Measurements from ENCODE around the gene FGD2. TPM values are rescaled to one million over a fixed set of nuclear protein-coding genes. Genes with fewer than 3 reads are reported as not detected.

FGD2 gene
- total and polyA plus RNA-seq, 9 of the 15 experiments (the other 6 are each of a cell fraction or from before 2014, with no cell fraction given), result 0.09 TPM; not detected in 8

GRCh38 chr6:37029249-37029971, 24.0 kb downstream of the FGD2 start (continued):
- TF ChIP-seq MXI1 (IDR thresholded peaks at IDR 0.05; ENCODE audit: low read depth, low read length) (peak; percentile 36; the same call in 1 of the 2 replicates), MYC (IDR thresholded peaks at IDR 0.05; ENCODE audit: low read depth, low read length) (peak; percentile 88), MYC (CRISPR knock-in tag; IDR thresholded peaks at IDR 0.05; ENCODE audit: borderline replicate concordance, low read depth) (no peak; the same call in 1 of the 2 replicates), ZNF583 (CRISPR knock-in tag; IDR thresholded peaks at IDR 0.05) (peak; percentile 79; the same call in 1 of the 2 replicates), SMARCB1 (IDR thresholded peaks at IDR 0.05; ENCODE audit: insufficient read length, low read depth) (no peak), BCL6 (CRISPR knock-in tag; IDR thresholded peaks at IDR 0.05) (no peak), HMGXB4 (CRISPR knock-in tag; IDR thresholded peaks at IDR 0.05) (no peak), HNRNPH1 (optimal IDR thresholded peaks at IDR 0.05; ENCODE audit: low read depth, low read length) (no peak), NR0B1 (IDR thresholded peaks at IDR 0.05; ENCODE audit: partially characterized antibody) (no peak), SP1 (CRISPR knock-in tag; IDR thresholded peaks at IDR 0.05) (peak; percentile 79), HINFP (tag; conservative IDR thresholded peaks at IDR 0.05; ENCODE audit: low read depth) (0 out of 2 replicates have a peak, but pooled peaks have one; percentile 7), NFIX (CRISPR knock-in tag; IDR thresholded peaks at IDR 0.05; ENCODE audit: low read depth) (no peak), E2F8 (IDR thresholded peaks at IDR 0.05; ENCODE audit: low read depth, partially characterized antibody) (no peak), FIP1L1 (IDR thresholded peaks at IDR 0.05; ENCODE audit: low read depth, low read length, poor library complexity, severe bottlenecking) (no peak), FOSL1 (tag; conservative IDR thresholded peaks at IDR 0.05) (peak; percentile 98), PRPF4 (IDR thresholded peaks at IDR 0.05; ENCODE audit: insufficient read depth, low read depth, low read length, poor library complexity, severe bottlenecking) (no peak), HNRNPL (IDR thresholded peaks at IDR 0.05; ENCODE audit: low read depth, low read length) (no peak; the same call in 1 of the 2 replicates), HNRNPLL (IDR thresholded peaks at IDR 0.05; ENCODE audit: low read depth, low read length, poor library complexity, severe bottlenecking) (no peak), KAT8 (IDR thresholded peaks at IDR 0.05; ENCODE audit: low read depth) (no peak)
